PC-9 (cell line): Measurements from ENCODE around the gene HABP4. TPM values are rescaled to one million over a fixed set of nuclear protein-coding genes. Genes with fewer than 3 reads are reported as not detected.

Experiments
- BruUV-seq: library from RNA; stranded (reverse); fragments of 400-500 nt; replicated peaks from 2 replicates; lab custom pipeline; 2021; lab: Mats Ljungman, UMichigan
- CTCF ChIA-PET: fragments of 300-600 bp; sonication (Branson Sonifier 250); formaldehyde crosslinking; loops from one replicate; lab custom pipeline; 2022; ENCODE audit warnings: antibody characterized with exemption; lab: Charles Lee
- POLR2A ChIA-PET: fragments of 300-600 bp; sonication (Branson Sonifier 250); formaldehyde crosslinking; loops from one replicate; lab custom pipeline; 2022; ENCODE audit warnings: antibody characterized with exemption; ENCODE audit not compliant: unreplicated experiment; lab: Charles Lee
- DNase-seq, 2 experiments: peaks; one replicate each; pipeline versions ENCODE4 v3.0.0 to v3.0.0-alpha.2; 2015 to 2022; ENCODE audit warnings: mixed read lengths in 1 of 2
- H2AFZ ChIP-seq: fragments of 200-600 bp; sonication (generic); 2 replicates; pipeline ENCODE4 v1.8.1; 2017; ENCODE audit warnings: antibody characterized with exemption
- H3F3A ChIP-seq: fragments of 200-600 bp; sonication (generic); 2 replicates; pipeline ENCODE4 v1.8.1; 2017; ENCODE audit warnings: antibody characterized with exemption, mild to moderate bottlenecking, low read depth; ENCODE audit not compliant: insufficient read depth
- H3K27ac ChIP-seq: fragments of 200-600 bp; sonication (generic); 2 replicates; pipeline ENCODE4 v1.6.1; 2016; ENCODE audit warnings: mixed run types
- H3K27me3 ChIP-seq: fragments of 200-600 bp; sonication (generic); 2 replicates; pipeline ENCODE4 v1.6.1; 2016; ENCODE audit warnings: low read depth, mixed run types; ENCODE audit not compliant: insufficient read depth
- H3K36me3 ChIP-seq: fragments of 200-600 bp; sonication (generic); 2 replicates; pipeline ENCODE4 v1.6.1; 2016; ENCODE audit warnings: low read depth, mixed run types
- H3K4me1 ChIP-seq: fragments of 200-600 bp; sonication (generic); replicated peaks from 2 replicates; pipeline ENCODE4 v1.6.1; 2016; ENCODE audit warnings: mixed run types; ENCODE audit not compliant: insufficient read depth
- H3K4me2 ChIP-seq: fragments of 200-600 bp; sonication (generic); 2 replicates; pipeline ENCODE4 v1.6.1; 2017; ENCODE audit warnings: mixed run types
- H3K4me3 ChIP-seq: fragments of 200-600 bp; sonication (generic); 2 replicates; pipeline ENCODE4 v1.6.1; 2016; ENCODE audit warnings: mixed run types
- H3K79me2 ChIP-seq: fragments of 200-600 bp; sonication (generic); 2 replicates; pipeline ENCODE4 v1.6.1; 2017; ENCODE audit warnings: low read depth, mixed run types
- H3K9me2 ChIP-seq: fragments of 200-600 bp; sonication (generic); 2 replicates; pipeline ENCODE4 v1.8.1; 2017; ENCODE audit warnings: mild to moderate bottlenecking; ENCODE audit not compliant: insufficient read depth
- H3K9me3 ChIP-seq: fragments of 200-600 bp; sonication (generic); 2 replicates; pipeline ENCODE4 v1.8.1; 2016; ENCODE audit warnings: low read depth; ENCODE audit not compliant: insufficient read depth
- H4K20me1 ChIP-seq: fragments of 200-600 bp; sonication (generic); 2 replicates; pipeline ENCODE4 v1.8.1; 2017; ENCODE audit not compliant: insufficient read depth
- CTCF ChIP-seq: fragments of 200-600 bp; sonication (generic); conservative IDR thresholded peaks from 2 replicates; pipeline ENCODE4 v1.6.1; 2017; ENCODE audit warnings: mixed run types, antibody characterized with exemption, mild to moderate bottlenecking, moderate library complexity
- EZH2 ChIP-seq: fragments of 200-600 bp; sonication (generic); IDR thresholded peaks from 2 replicates; pipeline ENCODE4 v1.8.0; 2017; ENCODE audit warnings: antibody characterized with exemption, low read depth
- intact Hi-C: fragments of 100-400 bp; cut with micrococcal nuclease; formaldehyde crosslinking; loops from one replicate; pipeline ENCODE4 v1.10.0; 2022; ENCODE audit not compliant: unreplicated experiment
- total RNA-seq: library from RNA; stranded (reverse); gene quantifications from 2 replicates; pipeline ENCODE4 v1.2.3, GENCODE V29; 2021

HABP4 gene
- total RNA-seq, 1 experiment from 2014 or later: 8.1 TPM

GRCh38 chr9:96411129-96411838 is 38.7 kb upstream of the HABP4 start:
- Histone ChIP-seq H4K20me1 (no peaks in the 10 kb centered on the region; the same call in 1 of the 2 replicates), H3K36me3 (no peaks in the 10 kb centered on the region), H3K27ac (no peak overlapping the region), H3K4me1 (peaks cover 4% of the 10 kb centered on the region; the same call in 1 of the 2 replicates), H2AFZ (no peak overlapping the region), H3K4me2 (no peak overlapping the region), H3K27me3 (no peaks in the 10 kb centered on the region), H3K9me2 (no peaks in the 10 kb centered on the region), H3K9me3 (no peaks in the 10 kb centered on the region), H3F3A (peaks cover 14% of the 10 kb centered on the region; the same call in 1 of the 2 replicates), H3K79me2 (peaks cover 76% of the 10 kb centered on the region), H3K4me3 (no peak overlapping the region)
- POLR2A ChIA-PET: no interaction called here
- no peak for DNase-seq
- CTCF ChIA-PET: interaction anchor here (0.6 kb wide), 1 partner anchor 412 kb away, joined by 5 read pairs; no protein-coding TSS in a partner anchor
- no TSS peak for BruUV-seq
- intact Hi-C loops: loop anchor here (10.0 kb wide), 1 partner anchor 244 kb away; the partner anchor contains the start of gene PRXL2C
- no peak for TF ChIP-seq EZH2
- TF ChIP-seq CTCF: no peak

GRCh38 chr9:96412174-96412913 is 37.6 kb upstream of the HABP4 start:
- Histone ChIP-seq H4K20me1 (no peaks in the 10 kb centered on the region; the same call in 1 of the 2 replicates), H3K79me2 (peaks cover 81% of the 10 kb centered on the region), H3K4me1 (peaks cover 8% of the 10 kb centered on the region; the same call in 1 of the 2 replicates), H3F3A (peaks cover 20% of the 10 kb centered on the region; the same call in 1 of the 2 replicates), H3K27me3 (no peaks in the 10 kb centered on the region), H3K9me2 (no peaks in the 10 kb centered on the region), H3K36me3 (no peaks in the 10 kb centered on the region), H2AFZ (no peak overlapping the region), H3K4me2 (no peak overlapping the region), H3K27ac (no peak overlapping the region), H3K9me3 (no peaks in the 10 kb centered on the region), H3K4me3 (no peak overlapping the region)
- TF ChIP-seq EZH2: no peak
- TF ChIP-seq CTCF: no peak
- intact Hi-C loops: loop anchor here (10.0 kb wide), 1 partner anchor 242 kb away; the partner anchor contains the start of gene PRXL2C
- POLR2A ChIA-PET: interaction anchor here (0.7 kb wide), 1 partner anchor 37 kb away, joined by 3 read pairs; the partner anchor contains the start of gene HABP4
- BruUV-seq: no TSS peak
- no peak for DNase-seq
- CTCF ChIA-PET: no interaction called here
